HG03135 (cell line): Measurements from ENCODE around the gene MYOM3.

Experiments used
- ATAC-seq: cut with Tn5 transposase; IDR thresholded peaks from one replicate; pipeline ENCODE4 v1.9.1; 2021; ENCODE audit warnings: mild to moderate bottlenecking, moderate library complexity; ENCODE audit not compliant: unreplicated experiment

MYOM3 gene

DNA sequence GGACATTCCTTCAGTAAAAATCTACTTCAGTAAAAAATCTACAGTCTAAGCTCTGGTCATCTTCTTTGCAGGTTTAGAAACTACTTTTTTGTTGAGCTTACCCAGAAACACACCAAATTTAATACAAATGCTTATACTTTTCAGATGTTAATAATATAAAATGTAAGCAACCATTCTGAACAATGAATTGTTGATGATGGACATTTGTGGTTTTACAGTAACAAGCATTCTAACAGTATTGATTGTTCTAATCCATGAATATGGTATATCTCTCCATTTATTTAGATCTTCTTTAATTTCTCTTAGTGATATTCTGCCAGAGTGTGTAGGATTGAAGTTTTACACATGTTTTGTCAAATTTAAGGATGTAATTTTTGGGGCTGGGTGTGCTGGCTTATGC, 104.9 kb downstream of the MYOM3 start:
- no peak for ATAC-seq
